ENCODE results near the gene AK6. TPM values are rescaled to one million over a fixed set of nuclear protein-coding genes. Genes with fewer than 3 reads are reported as not detected.
A peak's percentile ranks its signal among the peaks of the same experiment; 100 is the strongest.

AK6 gene
- total RNA-seq, 1 donor from 2014 or later = 32.5 TPM

DNA sequence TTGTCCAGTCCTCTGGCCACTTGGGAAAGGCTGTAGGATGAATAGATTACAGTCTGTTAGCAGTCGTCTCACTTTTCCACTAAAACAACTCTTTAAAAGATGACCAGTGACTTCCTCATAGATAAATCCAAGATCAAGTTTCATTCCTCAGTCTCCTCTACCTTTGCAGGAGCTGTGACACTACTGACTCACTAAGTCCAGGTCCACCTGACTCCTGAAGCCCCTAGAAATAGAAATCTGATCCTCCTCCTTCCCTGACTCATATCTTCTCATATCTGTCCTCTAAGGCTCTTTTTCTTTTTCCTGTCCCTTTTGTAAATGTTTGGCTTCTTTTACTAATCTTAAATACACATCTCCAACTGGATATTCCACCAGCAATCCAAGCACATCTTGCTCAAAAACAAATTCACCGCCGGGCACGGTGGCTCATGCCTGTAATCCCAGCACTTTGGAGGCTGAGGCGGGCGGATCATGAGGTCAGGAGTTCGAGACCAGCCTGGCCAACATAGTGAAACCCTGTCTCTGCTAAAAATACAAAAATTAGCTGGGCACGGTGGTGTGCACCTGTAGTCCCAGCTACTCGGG is 39.3 kb downstream of the AK6 start:
- Mint-ChIP-seq H3K9me3 (ENCODE audit: low read depth) (no peaks in the 10 kb centered on the region), H3K4me3 (ENCODE audit: unreplicated experiment) (no peak overlapping the region), H3K36me3 (ENCODE audit: low read depth) (no peaks in the 10 kb centered on the region), H3K27ac (ENCODE audit: unreplicated experiment) (peak overlapping the region; percentile 53), H3K4me1 (ENCODE audit: low read depth) (peaks cover 7% of the 10 kb centered on the region), H3K27me3 (ENCODE audit: low read depth) (no peaks in the 10 kb centered on the region)
- peak; percentile 21 for DNase-seq (ENCODE audit: low spot score)
- TF ChIP-seq, protein P1, sequence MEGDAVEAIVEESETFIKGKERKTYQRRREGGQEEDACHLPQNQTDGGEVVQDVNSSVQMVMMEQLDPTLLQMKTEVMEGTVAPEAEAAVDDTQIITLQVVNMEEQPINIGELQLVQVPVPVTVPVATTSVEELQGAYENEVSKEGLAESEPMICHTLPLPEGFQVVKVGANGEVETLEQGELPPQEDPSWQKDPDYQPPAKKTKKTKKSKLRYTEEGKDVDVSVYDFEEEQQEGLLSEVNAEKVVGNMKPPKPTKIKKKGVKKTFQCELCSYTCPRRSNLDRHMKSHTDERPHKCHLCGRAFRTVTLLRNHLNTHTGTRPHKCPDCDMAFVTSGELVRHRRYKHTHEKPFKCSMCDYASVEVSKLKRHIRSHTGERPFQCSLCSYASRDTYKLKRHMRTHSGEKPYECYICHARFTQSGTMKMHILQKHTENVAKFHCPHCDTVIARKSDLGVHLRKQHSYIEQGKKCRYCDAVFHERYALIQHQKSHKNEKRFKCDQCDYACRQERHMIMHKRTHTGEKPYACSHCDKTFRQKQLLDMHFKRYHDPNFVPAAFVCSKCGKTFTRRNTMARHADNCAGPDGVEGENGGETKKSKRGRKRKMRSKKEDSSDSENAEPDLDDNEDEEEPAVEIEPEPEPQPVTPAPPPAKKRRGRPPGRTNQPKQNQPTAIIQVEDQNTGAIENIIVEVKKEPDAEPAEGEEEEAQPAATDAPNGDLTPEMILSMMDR (IDR thresholded peaks at IDR 0.05) = no peak

DNA sequence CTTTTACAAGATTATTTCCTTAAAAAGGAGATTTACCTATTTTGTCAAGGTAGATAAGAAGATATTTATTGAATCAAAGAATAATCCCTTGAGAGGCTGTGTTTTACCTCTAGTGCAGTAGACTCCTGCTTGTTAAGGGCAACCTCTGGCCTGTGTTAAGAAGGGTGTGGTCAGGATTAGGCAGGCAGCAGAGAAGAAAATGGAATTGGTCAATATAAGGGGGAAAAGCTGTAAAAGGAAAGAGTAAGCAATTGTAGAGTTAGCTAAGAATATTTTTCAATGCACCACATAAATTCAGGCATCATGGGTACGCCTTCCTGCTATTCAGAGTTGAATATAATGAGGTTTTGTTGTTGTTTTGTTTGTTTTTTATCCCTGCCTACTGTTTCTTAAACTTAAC is 43.0 kb downstream of the AK6 start:
- no peak for DNase-seq (ENCODE audit: low spot score)
- TF ChIP-seq, protein P1 (IDR thresholded peaks at IDR 0.05) = no peak
- Mint-ChIP-seq H3K9me3 (ENCODE audit: low read depth) (no peaks in the 10 kb centered on the region), H3K27ac (ENCODE audit: unreplicated experiment) (no peak overlapping the region), H3K27me3 (ENCODE audit: low read depth) (no peaks in the 10 kb centered on the region), H3K4me3 (ENCODE audit: unreplicated experiment) (no peak overlapping the region), H3K36me3 (ENCODE audit: low read depth) (no peaks in the 10 kb centered on the region), H3K4me1 (ENCODE audit: low read depth) (no peaks in the 10 kb centered on the region)

DNA sequence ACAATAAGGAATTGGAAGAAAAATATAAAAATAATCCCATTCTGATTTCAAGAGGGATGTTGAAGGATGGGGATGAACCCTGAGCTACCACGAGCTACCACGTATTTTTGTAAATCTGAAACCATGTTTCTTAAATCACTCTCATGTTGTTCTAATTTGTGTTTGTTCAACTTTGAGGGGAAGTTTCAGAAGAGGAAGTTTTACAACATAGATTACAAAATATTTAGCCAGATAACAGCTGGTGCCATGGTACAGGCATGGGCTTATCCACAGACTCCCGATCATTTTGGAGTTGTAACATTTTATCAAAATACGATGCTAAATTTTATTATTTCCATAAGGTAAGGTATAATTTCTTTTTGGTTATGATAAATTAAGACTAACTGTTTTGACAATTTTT is 51.9 kb downstream of the AK6 start:
- no peaks in the 10 kb centered on the region for H3K36me3 Mint-ChIP-seq (ENCODE audit: low read depth)

DNA sequence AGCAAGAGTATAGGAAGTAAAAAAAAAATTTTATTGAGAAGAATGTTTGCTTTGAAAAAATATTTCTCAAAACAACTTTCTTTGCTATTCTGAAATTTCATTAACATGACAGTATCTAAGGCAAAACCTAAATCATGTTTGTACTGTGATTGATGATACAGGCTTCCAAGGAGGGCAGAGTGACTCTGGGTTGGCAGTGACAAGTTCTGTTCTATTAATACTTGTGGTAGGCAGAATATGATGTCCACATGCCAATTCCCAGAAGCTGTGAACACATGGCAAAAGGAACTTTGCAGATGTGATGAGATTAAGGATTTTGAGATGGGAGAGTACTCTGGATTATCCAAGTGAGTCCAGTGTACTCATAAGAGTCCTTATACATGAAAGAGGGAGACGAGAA is 53.3 kb downstream of the AK6 start:
- Mint-ChIP-seq H3K4me3 (ENCODE audit: unreplicated experiment) (no peak overlapping the region), H3K4me1 (ENCODE audit: low read depth) (no peaks in the 10 kb centered on the region), H3K27ac (ENCODE audit: unreplicated experiment) (no peak overlapping the region), H3K9me3 (ENCODE audit: low read depth) (peaks cover 4% of the 10 kb centered on the region), H3K36me3 (ENCODE audit: low read depth) (no peaks in the 10 kb centered on the region), H3K27me3 (ENCODE audit: low read depth) (no peaks in the 10 kb centered on the region)
- TF ChIP-seq, protein P1 (IDR thresholded peaks at IDR 0.05) = no peak
- no peak for DNase-seq (ENCODE audit: low spot score)

More for the DNA sequence above, 51.9 kb downstream of the AK6 start:
- Mint-ChIP-seq H3K27ac (ENCODE audit: unreplicated experiment) (no peak overlapping the region), H3K4me3 (ENCODE audit: unreplicated experiment) (no peak overlapping the region), H3K4me1 (ENCODE audit: low read depth) (no peaks in the 10 kb centered on the region), H3K27me3 (ENCODE audit: low read depth) (no peaks in the 10 kb centered on the region), H3K9me3 (ENCODE audit: low read depth) (peaks cover 4% of the 10 kb centered on the region)
- no peak for DNase-seq (ENCODE audit: low spot score)
- TF ChIP-seq, protein P1 (IDR thresholded peaks at IDR 0.05) = no peak

DNA sequence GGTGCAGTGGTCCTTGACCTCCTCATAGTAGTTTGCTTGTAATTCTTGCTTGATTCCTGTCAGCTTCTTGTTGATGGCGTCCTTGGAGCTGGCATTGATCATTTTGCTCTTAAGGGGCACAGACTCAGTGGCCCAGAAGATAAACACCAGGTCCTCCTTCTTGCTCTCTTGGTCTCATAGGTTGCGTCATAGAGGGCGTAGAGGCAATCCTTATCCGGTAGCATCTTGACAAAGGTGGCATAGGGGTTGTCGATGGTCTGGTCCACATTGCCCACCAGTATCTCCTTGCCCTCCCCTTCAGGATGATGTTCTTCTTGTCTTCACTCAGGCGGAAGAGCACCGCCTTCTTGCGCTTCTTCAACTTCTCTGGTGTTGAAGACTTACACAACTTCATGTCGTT is 55.9 kb downstream of the AK6 start:
- no peaks in the 10 kb centered on the region for H3K36me3 Mint-ChIP-seq (ENCODE audit: low read depth)
- H3K9me3 Mint-ChIP-seq (ENCODE audit: low read depth) = peaks cover 4% of the 10 kb centered on the region
- no peak overlapping the region for H3K4me3 Mint-ChIP-seq (ENCODE audit: unreplicated experiment)
- H3K27ac Mint-ChIP-seq (ENCODE audit: unreplicated experiment) = no peak overlapping the region
- H3K4me1 Mint-ChIP-seq (ENCODE audit: low read depth) = no peaks in the 10 kb centered on the region
- no peak for DNase-seq (ENCODE audit: low spot score)
- TF ChIP-seq, protein P1 (IDR thresholded peaks at IDR 0.05) = no peak
- H3K27me3 Mint-ChIP-seq (ENCODE audit: low read depth) = no peaks in the 10 kb centered on the region
